MM.1S (cell line): ENCODE measurements around the gene ZNF599.

ENCODE experiments used
- DNase-seq: peaks from one replicate; pipeline ENCODE4 v3.0.0-alpha.2; 2015
- H2AFZ ChIP-seq: fragments of 300-600 bp; sonication (generic); 2 replicates; pipeline ENCODE4 v1.6.0; 2016; ENCODE audit warnings: antibody characterized with exemption, low read length
- H3F3A ChIP-seq: fragments of 300-600 bp; sonication (generic); 2 replicates; pipeline ENCODE4 v1.6.1; 2016; ENCODE audit warnings: mild to moderate bottlenecking, antibody characterized with exemption, low read length, moderate library complexity, mixed read lengths; ENCODE audit not compliant: insufficient read depth
- H3K27ac ChIP-seq: fragments of 300-600 bp; sonication (generic); 2 replicates; pipeline ENCODE4 v1.5.1; 2016; ENCODE audit warnings: mild to moderate bottlenecking, low read length
- H3K27me3 ChIP-seq: fragments of 300-600 bp; sonication (generic); replicated peaks from 2 replicates; pipeline ENCODE4 v1.6.0; 2016; ENCODE audit warnings: low read length; ENCODE audit not compliant: insufficient read depth
- H3K36me3 ChIP-seq: fragments of 300-600 bp; sonication (generic); replicated peaks from 2 replicates; pipeline ENCODE4 v1.6.1; 2016; ENCODE audit warnings: mild to moderate bottlenecking, low read length, mixed read lengths; ENCODE audit not compliant: insufficient read depth
- H3K4me1 ChIP-seq: fragments of 300-600 bp; sonication (generic); 2 replicates; pipeline ENCODE4 v1.6.1; 2016; ENCODE audit warnings: low read length, mixed read lengths
- H3K4me2 ChIP-seq: fragments of 300-600 bp; sonication (generic); 2 replicates; pipeline ENCODE4 v1.6.0; 2016; ENCODE audit warnings: low read depth, low read length
- H3K4me3 ChIP-seq: fragments of 300-600 bp; sonication (generic); 2 replicates; pipeline ENCODE4 v1.5.1; 2016; ENCODE audit warnings: low read length, mixed read lengths
- H3K79me2 ChIP-seq: fragments of 300-600 bp; sonication (generic); 2 replicates; pipeline ENCODE4 v1.6.1; 2016; ENCODE audit warnings: mixed run types, low read length, mixed read lengths
- H3K9ac ChIP-seq: fragments of 300-600 bp; sonication (generic); 2 replicates; pipeline ENCODE4 v1.6.1; 2016; ENCODE audit warnings: low read length, mixed read lengths
- H3K9me2 ChIP-seq: fragments of 300-600 bp; sonication (generic); replicated peaks from 2 replicates; pipeline ENCODE4 v1.6.1; 2016; ENCODE audit warnings: mild to moderate bottlenecking, low read length, mixed read lengths; ENCODE audit not compliant: insufficient read depth
- H3K9me3 ChIP-seq: fragments of 300-600 bp; sonication (generic); replicated peaks from 2 replicates; pipeline ENCODE4 v1.6.1; 2016; ENCODE audit warnings: mild to moderate bottlenecking, low read length, mixed read lengths; ENCODE audit not compliant: insufficient read depth
- H4K20me1 ChIP-seq: fragments of 300-600 bp; sonication (generic); 2 replicates; pipeline ENCODE4 v1.6.1; 2016; ENCODE audit warnings: mild to moderate bottlenecking, low read length, moderate library complexity, mixed read lengths; ENCODE audit not compliant: insufficient read depth
- CTCF ChIP-seq: fragments of 300-600 bp; sonication (generic); IDR thresholded peaks from 2 replicates; pipeline ENCODE4 v1.5.1; 2016; ENCODE audit warnings: antibody characterized with exemption, low read length, mixed read lengths
- EZH2 ChIP-seq: fragments of 300-600 bp; sonication (generic); optimal IDR thresholded peaks from 2 replicates; pipeline ENCODE3; 2017; ENCODE audit warnings: low read depth, mild to moderate bottlenecking, antibody characterized with exemption, low read length, mixed read lengths
- EZH2phosphoT487 ChIP-seq: fragments of 300-600 bp; sonication (generic); IDR thresholded peaks from 2 replicates; pipeline ENCODE4 v1.6.1; 2018; ENCODE audit warnings: antibody characterized with exemption, low read length

The ZNF599 gene

GRCh38 chr19:34733746-34734536 lies 39.1 kb downstream of the ZNF599 start, which contains the start of gene ZNF181:
Gene ZNF181 (plus strand): TSS chr19:34734243. CDS start chr19:34735038, 795 bp downstream.
- H3F3A ChIP-seq = no peaks in the 10 kb centered on the region
- peak within 1 kb of the TSS; percentile 73 for H3K9ac ChIP-seq
- H3K79me2 ChIP-seq = no peaks in the 10 kb centered on the region
- H4K20me1 ChIP-seq = no peaks in the 10 kb centered on the region
- TF ChIP-seq EZH2phosphoT487 = no peak
- TF ChIP-seq CTCF = no peak; the same call in 1 of the 2 replicates
- TF ChIP-seq EZH2 = no peak
- H3K9me3 ChIP-seq = no peaks in the 10 kb centered on the region
- no peaks in the 10 kb centered on the region for H3K27me3 ChIP-seq
- peak within 1 kb of the TSS; percentile 95 for H3K4me2 ChIP-seq
- no peaks in the 10 kb centered on the region for H3K4me1 ChIP-seq
- peak within 1 kb of the TSS; percentile 68; the same call in 1 of the 2 replicates for H3K27ac ChIP-seq
- peak within 1 kb of the TSS; percentile 97 for H3K4me3 ChIP-seq
- peak within 1 kb of the TSS; percentile 98 for H2AFZ ChIP-seq
- DNase-seq = peak; percentile 88
- H3K36me3 ChIP-seq = no peaks in the 10 kb centered on the region
- H3K9me2 ChIP-seq = no peaks in the 10 kb centered on the region

- no peaks in the 10 kb centered on the region for H3K36me3 ChIP-seq
- H2AFZ ChIP-seq = peak overlapping the region; percentile 98
- H3K27me3 ChIP-seq = no peaks in the 10 kb centered on the region; the same call in 1 of the 2 replicates
- peak overlapping the region; percentile 73 for H3K9ac ChIP-seq
- no peaks in the 10 kb centered on the region for H3K9me3 ChIP-seq
- H3K27ac ChIP-seq = peak overlapping the region; percentile 68; the same call in 1 of the 2 replicates
- no peak for DNase-seq
- H3K9me2 ChIP-seq = no peaks in the 10 kb centered on the region
- peak overlapping the region; percentile 97 for H3K4me3 ChIP-seq
- H3K79me2 ChIP-seq = no peaks in the 10 kb centered on the region
- H3K4me1 ChIP-seq = no peaks in the 10 kb centered on the region
- peak overlapping the region; percentile 95 for H3K4me2 ChIP-seq
- no peak for TF ChIP-seq EZH2
- TF ChIP-seq EZH2phosphoT487 = no peak
- TF ChIP-seq CTCF = no peak
- H3F3A ChIP-seq = no peaks in the 10 kb centered on the region
- no peaks in the 10 kb centered on the region for H4K20me1 ChIP-seq
Measured at GRCh38 chr19:34733266-34733745, 39.7 kb downstream of the ZNF599 start.

GRCh38 chr19:34732612-34733211 lies 40.3 kb downstream of the ZNF599 start:
- Histone ChIP-seq H3K27me3 (peaks cover 5% of the 10 kb centered on the region; the same call in 1 of the 2 replicates), H4K20me1 (no peaks in the 10 kb centered on the region), H3K9me2 (no peaks in the 10 kb centered on the region), H3K9ac (no peak overlapping the region), H3F3A (no peaks in the 10 kb centered on the region), H3K4me2 (peak overlapping the region; percentile 95; the same call in 1 of the 2 replicates), H3K9me3 (no peaks in the 10 kb centered on the region), H2AFZ (no peak overlapping the region), H3K79me2 (no peaks in the 10 kb centered on the region), H3K36me3 (no peaks in the 10 kb centered on the region), H3K4me3 (peak overlapping the region; percentile 97; the same call in 1 of the 2 replicates), H3K27ac (no peak overlapping the region), H3K4me1 (no peaks in the 10 kb centered on the region)
- TF ChIP-seq EZH2 (no peak), EZH2phosphoT487 (no peak)
- no peak for DNase-seq
